Muscle layer of duodenum (tissue), 2 donors: ENCODE data around the gene WNK1.
A peak's percentile ranks its signal among the peaks of the same experiment; 100 is the strongest.

Source experiments
- H3K27ac ChIP-seq: one replicate; pipeline ENCODE4 v1.7.0; 2013; ENCODE audit warnings: mild to moderate bottlenecking, low read length
- H3K27me3 ChIP-seq: one replicate; pipeline ENCODE4 v1.7.0; 2013; ENCODE audit warnings: low read depth, mild to moderate bottlenecking, control low read depth, low read length
- H3K36me3 ChIP-seq, 2 donors: one replicate each; pipeline ENCODE4 v1.7.0; 2013; ENCODE audit warnings: low read length in 2 of 2, control low read depth in 1 of 2, mild to moderate bottlenecking in 1 of 2; ENCODE audit not compliant: insufficient read depth in 2 of 2, control insufficient read depth in 1 of 2
- H3K4me1 ChIP-seq, 2 donors: one replicate each; pipeline ENCODE4 v1.7.0; 2013; ENCODE audit warnings: low read length in 2 of 2, mild to moderate bottlenecking in 2 of 2, control low read depth in 1 of 2, moderate library complexity in 1 of 2; ENCODE audit not compliant: insufficient read depth in 2 of 2, control insufficient read depth in 1 of 2
- H3K4me3 ChIP-seq, 2 donors: one replicate each; pipeline ENCODE4 v1.7.0; 2013; ENCODE audit warnings: low read length in 2 of 2, low read depth in 1 of 2, mild to moderate bottlenecking in 1 of 2
- H3K9me3 ChIP-seq, 2 donors: one replicate each; pipeline ENCODE4 v1.7.0; 2013; ENCODE audit warnings: low read length in 2 of 2, control low read depth in 1 of 2, mild to moderate bottlenecking in 1 of 2; ENCODE audit not compliant: control insufficient read depth in 1 of 2
- donor health status: healthy.

WNK1 gene

GRCh38 chr12:851343-851742 is 99.0 kb downstream of the WNK1 start:
- no peaks in the 10 kb centered on the region for H3K9me3 ChIP-seq
- peaks cover 0 to 29% of the 10 kb centered on the region in 2 donors for H3K4me1 ChIP-seq
- H3K4me3 ChIP-seq: no peak overlapping the region
- peak overlapping the region; percentile 52 for H3K27ac ChIP-seq
- no peaks in the 10 kb centered on the region for H3K36me3 ChIP-seq
- no peaks in the 10 kb centered on the region for H3K27me3 ChIP-seq

DNA sequence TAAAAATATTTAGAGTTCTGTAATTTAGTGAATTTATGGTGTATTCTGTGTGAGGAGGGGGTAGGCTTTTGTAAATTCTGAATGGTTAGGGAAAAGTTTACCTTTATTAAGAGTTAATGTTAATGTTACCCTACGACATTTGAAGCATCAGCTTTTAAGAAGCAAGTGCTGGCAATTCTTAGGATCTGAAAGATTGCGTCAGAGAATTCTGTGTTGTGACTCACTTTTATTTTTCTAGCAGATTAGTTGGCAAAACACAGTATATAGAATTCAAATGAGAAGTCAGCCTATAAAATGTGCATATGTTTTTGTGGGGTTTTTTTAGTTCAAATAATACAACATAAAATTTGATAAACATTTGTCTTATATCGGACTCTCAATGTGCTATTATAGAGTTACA is 99.5 kb downstream of the WNK1 start:
- Histone ChIP-seq H3K36me3 (no peaks in the 10 kb centered on the region), H3K9me3 (no peaks in the 10 kb centered on the region), H3K27ac (peak overlapping the region; percentile 52), H3K27me3 (no peaks in the 10 kb centered on the region), H3K4me3 (no peak overlapping the region), H3K4me1 (peaks cover 0 to 35% of the 10 kb centered on the region in 2 donors)

DNA sequence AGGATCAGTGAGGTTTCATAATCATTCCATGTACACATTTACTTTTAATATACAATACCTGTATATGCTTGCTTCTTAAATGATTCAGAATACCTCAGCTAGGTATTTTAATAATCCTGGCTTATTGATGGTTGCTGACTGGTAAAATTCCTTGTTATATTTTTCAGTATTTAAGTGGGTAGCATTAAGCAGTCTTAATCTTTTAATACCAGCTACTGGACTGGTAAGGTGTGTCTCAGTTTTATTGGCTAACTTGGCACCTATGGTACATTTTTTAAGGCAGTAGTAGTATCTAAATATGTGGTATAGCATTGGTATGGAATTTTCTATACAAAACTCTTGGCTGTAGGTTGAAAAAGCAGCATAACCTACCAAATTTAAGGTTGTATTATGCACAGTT is 100.5 kb downstream of the WNK1 start:
- no peak overlapping the region for H3K4me3 ChIP-seq
- no peaks in the 10 kb centered on the region for H3K27me3 ChIP-seq
- no peaks in the 10 kb centered on the region for H3K9me3 ChIP-seq
- H3K27ac ChIP-seq: no peak overlapping the region
- peaks cover 0 to 39% of the 10 kb centered on the region in 2 donors for H3K4me1 ChIP-seq
- peaks cover 0 to 8% of the 10 kb centered on the region in 2 donors for H3K36me3 ChIP-seq

DNA sequence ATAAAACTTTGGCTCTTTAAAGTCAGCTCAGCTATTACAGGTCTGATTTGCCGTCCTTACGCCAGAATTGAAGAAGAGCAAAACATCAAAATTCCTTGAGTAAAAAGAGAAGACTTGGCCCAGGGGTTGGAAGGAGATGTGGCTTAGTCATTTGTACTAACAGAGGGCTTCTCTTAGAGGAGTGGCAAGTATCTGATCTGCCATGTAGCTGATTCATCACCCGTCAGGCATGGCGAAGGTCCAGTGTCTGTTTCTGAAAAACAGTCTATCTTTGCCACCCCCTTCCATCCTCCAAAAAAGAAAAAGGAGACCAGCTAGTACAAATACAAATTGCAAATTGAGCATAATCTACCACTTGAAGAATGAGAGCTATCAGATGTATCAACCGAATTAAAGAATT is 105.2 kb downstream of the WNK1 start:
- no peaks in the 10 kb centered on the region for H3K9me3 ChIP-seq
- H3K27ac ChIP-seq: no peak overlapping the region
- no peaks in the 10 kb centered on the region for H3K27me3 ChIP-seq
- peaks cover 0 to 29% of the 10 kb centered on the region in 2 donors for H3K4me1 ChIP-seq
- no peak overlapping the region for H3K4me3 ChIP-seq
- peaks cover 19 to 20% of the 10 kb centered on the region in 2 donors for H3K36me3 ChIP-seq

DNA sequence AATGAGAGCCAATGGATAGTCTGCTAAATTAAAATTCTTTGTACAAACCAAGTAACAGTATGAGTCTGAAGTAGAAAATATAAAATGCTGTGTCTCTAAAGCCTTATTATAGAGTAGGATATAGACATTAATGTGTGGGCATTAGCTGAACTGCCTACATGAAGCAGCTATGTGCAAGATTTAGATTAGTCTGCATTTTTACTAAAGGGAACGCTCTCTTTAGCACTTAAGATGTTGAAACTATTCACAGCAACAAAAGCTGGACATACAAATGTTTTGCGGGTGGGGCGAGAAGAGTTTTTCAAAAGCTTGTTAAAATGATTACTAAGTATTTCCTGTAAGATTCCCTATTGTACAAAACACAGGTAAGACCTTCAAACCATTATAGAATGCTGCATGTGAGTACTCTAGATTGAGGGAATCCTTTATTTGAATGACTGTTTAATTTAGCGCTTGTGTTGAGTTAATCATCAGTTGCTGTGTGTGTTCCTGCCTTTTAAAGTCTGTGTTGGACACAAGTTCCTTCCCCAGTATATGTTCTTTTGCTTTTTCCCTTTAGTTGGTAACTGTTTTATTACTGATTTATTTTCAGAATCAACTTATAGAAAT is 110.0 kb downstream of the WNK1 start:
- Histone ChIP-seq H3K4me3 (no peak overlapping the region), H3K36me3 (peaks cover 21 to 32% of the 10 kb centered on the region in 2 donors), H3K9me3 (no peaks in the 10 kb centered on the region), H3K27me3 (no peaks in the 10 kb centered on the region), H3K4me1 (peaks cover 0 to 9% of the 10 kb centered on the region in 2 donors), H3K27ac (no peak overlapping the region)

GRCh38 chr12:863285-863684 is 110.9 kb downstream of the WNK1 start:
- Histone ChIP-seq H3K36me3 (peaks cover 27 to 30% of the 10 kb centered on the region in 2 donors), H3K4me1 (peaks cover 0 to 2% of the 10 kb centered on the region in 2 donors), H3K27ac (no peak overlapping the region), H3K27me3 (no peaks in the 10 kb centered on the region), H3K9me3 (no peaks in the 10 kb centered on the region), H3K4me3 (no peak overlapping the region)

- Histone ChIP-seq H3K9me3 (no peaks in the 10 kb centered on the region), H3K27ac (no peak overlapping the region), H3K4me3 (no peak overlapping the region), H3K4me1 (no peaks in the 10 kb centered on the region), H3K27me3 (no peaks in the 10 kb centered on the region), H3K36me3 (peaks cover 34 to 40% of the 10 kb centered on the region in 2 donors)
These were observed 113.2 kb downstream of the WNK1 start for GRCh38 chr12:865614-866013.

- H3K36me3 ChIP-seq: peaks cover 35 to 39% of the 10 kb centered on the region in 2 donors
- H3K27me3 ChIP-seq: no peaks in the 10 kb centered on the region
- H3K4me3 ChIP-seq: no peak overlapping the region
- H3K27ac ChIP-seq: no peak overlapping the region
- no peaks in the 10 kb centered on the region for H3K4me1 ChIP-seq
- no peaks in the 10 kb centered on the region for H3K9me3 ChIP-seq
These were observed 115.5 kb downstream of the WNK1 start for GRCh38 chr12:867905-868304.

- Histone ChIP-seq H3K36me3 (peaks cover 36 to 39% of the 10 kb centered on the region in 2 donors), H3K27ac (no peak overlapping the region), H3K4me3 (no peak overlapping the region), H3K4me1 (no peaks in the 10 kb centered on the region), H3K27me3 (no peaks in the 10 kb centered on the region), H3K9me3 (no peaks in the 10 kb centered on the region)
These were observed 116.3 kb downstream of the WNK1 start for GRCh38 chr12:868722-869121.

DNA sequence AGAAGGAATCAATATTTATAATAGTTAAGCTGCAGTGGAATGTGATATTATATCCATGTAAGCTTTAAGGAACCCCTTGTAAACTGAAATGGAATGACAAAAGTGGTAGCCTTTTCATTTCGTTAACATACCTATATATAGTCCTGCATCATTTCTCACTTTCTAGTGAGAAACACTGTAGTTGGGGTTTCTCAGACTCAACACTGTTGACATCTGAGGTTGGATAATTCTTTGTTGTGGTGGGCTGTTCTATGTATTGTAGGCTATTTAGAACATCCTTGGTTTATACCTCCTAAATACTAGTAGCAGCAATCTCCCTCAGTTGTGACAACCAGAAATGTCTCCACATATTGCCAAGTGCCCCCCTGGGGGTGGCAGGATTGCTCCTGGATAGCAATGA is 118.0 kb downstream of the WNK1 start:
- Histone ChIP-seq H3K4me1 (no peaks in the 10 kb centered on the region), H3K36me3 (peaks cover 30 to 34% of the 10 kb centered on the region in 2 donors), H3K27ac (no peak overlapping the region), H3K27me3 (no peaks in the 10 kb centered on the region), H3K4me3 (no peak overlapping the region), H3K9me3 (no peaks in the 10 kb centered on the region)

DNA sequence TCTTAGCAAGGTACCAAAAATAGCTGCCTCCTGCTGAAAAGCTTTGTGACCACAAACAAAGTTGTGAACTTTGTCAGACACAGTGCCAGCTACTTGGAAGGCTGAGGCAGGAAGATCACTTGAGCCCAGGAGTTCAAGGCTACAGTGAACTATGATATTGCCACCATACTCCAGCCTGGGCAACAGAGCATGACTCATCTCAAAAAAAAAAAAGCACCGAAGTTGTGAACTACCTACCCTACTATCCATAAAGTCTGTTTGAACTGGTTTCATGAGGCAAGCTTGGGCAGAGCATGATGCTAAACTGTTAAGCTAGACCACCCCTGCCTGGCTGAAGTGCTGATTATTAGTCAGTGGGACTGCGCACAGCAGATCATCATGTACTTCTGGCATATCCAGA is 121.6 kb downstream of the WNK1 start:
- Histone ChIP-seq H3K36me3 (peaks cover 20 to 32% of the 10 kb centered on the region in 2 donors), H3K4me1 (no peaks in the 10 kb centered on the region), H3K9me3 (no peaks in the 10 kb centered on the region), H3K27me3 (no peaks in the 10 kb centered on the region), H3K27ac (no peak overlapping the region), H3K4me3 (no peak overlapping the region)

DNA sequence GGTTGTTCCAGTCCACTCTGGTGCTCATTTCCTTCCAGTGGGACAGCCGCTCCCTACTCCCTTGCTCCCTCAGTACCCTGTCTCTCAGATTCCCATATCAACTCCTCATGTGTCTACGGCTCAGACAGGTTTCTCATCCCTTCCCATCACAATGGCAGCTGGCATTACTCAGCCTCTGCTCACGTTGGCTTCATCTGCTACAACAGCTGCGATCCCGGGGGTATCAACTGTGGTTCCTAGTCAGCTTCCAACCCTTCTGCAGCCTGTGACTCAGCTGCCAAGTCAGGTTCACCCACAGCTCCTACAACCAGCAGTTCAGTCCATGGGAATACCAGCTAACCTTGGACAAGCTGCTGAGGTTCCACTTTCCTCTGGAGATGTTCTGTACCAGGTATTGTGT is 127.3 kb downstream of the WNK1 start:
- peaks cover 62 to 66% of the 10 kb centered on the region in 2 donors for H3K36me3 ChIP-seq
- no peaks in the 10 kb centered on the region for H3K9me3 ChIP-seq
- H3K27ac ChIP-seq: no peak overlapping the region
- no peaks in the 10 kb centered on the region for H3K4me1 ChIP-seq
- no peaks in the 10 kb centered on the region for H3K27me3 ChIP-seq
- no peak overlapping the region for H3K4me3 ChIP-seq
